Memory B cell (primary cell): ENCODE measurements around the gene GRIN2A.

Experiments
- ATAC-seq: fragments of 150-1000 bp; cut with Tn5 transposase; 2 replicates; pipeline ENCODE4 v1.10.0; 2021; ENCODE audit warnings: low read depth, mild to moderate bottlenecking, moderate library complexity
- DNase-seq, 2 donors: peaks; one replicate each; pipeline ENCODE4 v3.0.0; 2022; ENCODE audit warnings: low spot score in 2 of 2
- H3K27ac Mint-ChIP-seq: one replicate; pipeline ENCODE4 v1.8.0; 2022; ENCODE audit warnings: mild to moderate bottlenecking, moderate library complexity, mixed read lengths
- H3K27me3 Mint-ChIP-seq: one replicate; pipeline ENCODE4 v1.8.0; 2022; ENCODE audit warnings: mixed read lengths
- H3K36me3 Mint-ChIP-seq: one replicate; pipeline ENCODE4 v1.8.0; 2022; ENCODE audit warnings: mild to moderate bottlenecking, mixed read lengths
- H3K4me1 Mint-ChIP-seq: one replicate; pipeline ENCODE4 v1.8.0; 2022; ENCODE audit warnings: mixed read lengths
- H3K4me3 Mint-ChIP-seq: one replicate; pipeline ENCODE4 v1.8.0; 2022; ENCODE audit warnings: mild to moderate bottlenecking, moderate library complexity, mixed read lengths
- H3K9me3 Mint-ChIP-seq: one replicate; pipeline ENCODE4 v1.8.0; 2022; ENCODE audit warnings: mixed read lengths

The GRIN2A gene

GRCh38 chr16:10039220-10040096 lies 142.8 kb downstream of the GRIN2A start:
- H3K27ac Mint-ChIP-seq, result no peak overlapping the region
- peaks cover 13% of the 10 kb centered on the region for H3K27me3 Mint-ChIP-seq
- peak overlapping the region; percentile 61 for H3K4me3 Mint-ChIP-seq
- no peaks in the 10 kb centered on the region for H3K9me3 Mint-ChIP-seq
- DNase-seq, result no peak
- ATAC-seq, result no peak
- H3K4me1 Mint-ChIP-seq, result no peaks in the 10 kb centered on the region
- H3K36me3 Mint-ChIP-seq, result no peaks in the 10 kb centered on the region

- Mint-ChIP-seq H3K9me3 (no peaks in the 10 kb centered on the region), H3K4me3 (no peak overlapping the region), H3K4me1 (no peaks in the 10 kb centered on the region), H3K36me3 (no peaks in the 10 kb centered on the region), H3K27me3 (peaks cover 14% of the 10 kb centered on the region), H3K27ac (no peak overlapping the region)
- DNase-seq (no peak), ATAC-seq (no peak)
Observed at GRCh38 chr16:10037751-10038150, 144.5 kb downstream of the GRIN2A start.

GRCh38 chr16:10036956-10037355 lies 145.3 kb downstream of the GRIN2A start:
- no peak for ATAC-seq
- Mint-ChIP-seq H3K4me1 (no peaks in the 10 kb centered on the region), H3K36me3 (no peaks in the 10 kb centered on the region), H3K4me3 (no peak overlapping the region), H3K27ac (no peak overlapping the region), H3K9me3 (no peaks in the 10 kb centered on the region), H3K27me3 (peaks cover 14% of the 10 kb centered on the region)
- DNase-seq, result no peak

GRCh38 chr16:10033556-10033955 lies 148.7 kb downstream of the GRIN2A start:
- no peaks in the 10 kb centered on the region for H3K4me1 Mint-ChIP-seq
- H3K36me3 Mint-ChIP-seq, result no peaks in the 10 kb centered on the region
- ATAC-seq, result no peak
- H3K4me3 Mint-ChIP-seq, result no peak overlapping the region
- DNase-seq, result no peak
- peaks cover 18% of the 10 kb centered on the region for H3K27me3 Mint-ChIP-seq
- no peak overlapping the region for H3K27ac Mint-ChIP-seq
- H3K9me3 Mint-ChIP-seq, result no peaks in the 10 kb centered on the region

- no peak overlapping the region for H3K27ac Mint-ChIP-seq
- H3K9me3 Mint-ChIP-seq, result no peaks in the 10 kb centered on the region
- no peaks in the 10 kb centered on the region for H3K4me1 Mint-ChIP-seq
- no peak for DNase-seq
- H3K36me3 Mint-ChIP-seq, result no peaks in the 10 kb centered on the region
- no peak overlapping the region for H3K4me3 Mint-ChIP-seq
- no peak for ATAC-seq
- H3K27me3 Mint-ChIP-seq, result peaks cover 12% of the 10 kb centered on the region
Observed at GRCh38 chr16:10031955-10032354, 150.3 kb downstream of the GRIN2A start.

GRCh38 chr16:10031473-10031872 lies 150.8 kb downstream of the GRIN2A start:
- no peaks in the 10 kb centered on the region for H3K4me1 Mint-ChIP-seq
- ATAC-seq (no peak), DNase-seq (no peak)
- no peaks in the 10 kb centered on the region for H3K9me3 Mint-ChIP-seq
- H3K27me3 Mint-ChIP-seq, result peaks cover 10% of the 10 kb centered on the region
- H3K27ac Mint-ChIP-seq, result no peak overlapping the region
- H3K36me3 Mint-ChIP-seq, result no peaks in the 10 kb centered on the region
- no peak overlapping the region for H3K4me3 Mint-ChIP-seq

GRCh38 chr16:10028644-10029043 lies 153.6 kb downstream of the GRIN2A start:
- no peak for DNase-seq
- no peaks in the 10 kb centered on the region for H3K4me1 Mint-ChIP-seq
- H3K36me3 Mint-ChIP-seq, result no peaks in the 10 kb centered on the region

GRCh38 chr16:10027553-10027952 lies 154.7 kb downstream of the GRIN2A start:
- no peaks in the 10 kb centered on the region for H3K4me1 Mint-ChIP-seq
- no peak overlapping the region for H3K4me3 Mint-ChIP-seq
- H3K9me3 Mint-ChIP-seq, result no peaks in the 10 kb centered on the region
- H3K27ac Mint-ChIP-seq, result no peak overlapping the region
- H3K27me3 Mint-ChIP-seq, result peaks cover 10% of the 10 kb centered on the region
- ATAC-seq (no peak), DNase-seq (no peak)
- no peaks in the 10 kb centered on the region for H3K36me3 Mint-ChIP-seq

More at GRCh38 chr16:10028644-10029043, 153.6 kb downstream of the GRIN2A start:
- H3K4me3 Mint-ChIP-seq, result no peak overlapping the region
- no peak overlapping the region for H3K27ac Mint-ChIP-seq
- no peaks in the 10 kb centered on the region for H3K9me3 Mint-ChIP-seq
- no peak for ATAC-seq
- H3K27me3 Mint-ChIP-seq, result peaks cover 12% of the 10 kb centered on the region

- no peak overlapping the region for H3K27ac Mint-ChIP-seq
- H3K9me3 Mint-ChIP-seq, result no peaks in the 10 kb centered on the region
- no peak for ATAC-seq
- H3K4me3 Mint-ChIP-seq, result no peak overlapping the region
- H3K27me3 Mint-ChIP-seq, result peaks cover 11% of the 10 kb centered on the region
- H3K4me1 Mint-ChIP-seq, result peaks cover 6% of the 10 kb centered on the region
- H3K36me3 Mint-ChIP-seq, result no peaks in the 10 kb centered on the region
- DNase-seq, result no peak
Observed at GRCh38 chr16:10026593-10026992, 155.6 kb downstream of the GRIN2A start.

GRCh38 chr16:10022098-10022497 lies 160.1 kb downstream of the GRIN2A start:
- H3K4me3 Mint-ChIP-seq, result no peak overlapping the region
- H3K4me1 Mint-ChIP-seq, result peaks cover 6% of the 10 kb centered on the region
- ATAC-seq (no peak), DNase-seq (no peak)
- no peaks in the 10 kb centered on the region for H3K36me3 Mint-ChIP-seq
- no peaks in the 10 kb centered on the region for H3K9me3 Mint-ChIP-seq
- H3K27me3 Mint-ChIP-seq, result peaks cover 11% of the 10 kb centered on the region
- no peak overlapping the region for H3K27ac Mint-ChIP-seq

GRCh38 chr16:10020866-10021265 lies 161.4 kb downstream of the GRIN2A start:
- Mint-ChIP-seq H3K36me3 (no peaks in the 10 kb centered on the region), H3K9me3 (no peaks in the 10 kb centered on the region), H3K4me1 (peaks cover 6% of the 10 kb centered on the region), H3K27ac (no peak overlapping the region), H3K27me3 (peaks cover 11% of the 10 kb centered on the region), H3K4me3 (no peak overlapping the region)
- DNase-seq, result no peak
- no peak for ATAC-seq

- H3K36me3 Mint-ChIP-seq, result no peaks in the 10 kb centered on the region
- H3K9me3 Mint-ChIP-seq, result no peaks in the 10 kb centered on the region
- ATAC-seq, result no peak
- H3K27ac Mint-ChIP-seq, result no peak overlapping the region
- H3K4me3 Mint-ChIP-seq, result no peak overlapping the region
- DNase-seq, result no peak
- H3K27me3 Mint-ChIP-seq, result peaks cover 11% of the 10 kb centered on the region
- no peaks in the 10 kb centered on the region for H3K4me1 Mint-ChIP-seq
Observed at GRCh38 chr16:10016752-10017151, 165.5 kb downstream of the GRIN2A start.

- ATAC-seq, result no peak
- Mint-ChIP-seq H3K4me3 (no peak overlapping the region), H3K27me3 (peaks cover 7% of the 10 kb centered on the region), H3K36me3 (no peaks in the 10 kb centered on the region), H3K9me3 (no peaks in the 10 kb centered on the region), H3K27ac (no peak overlapping the region), H3K4me1 (no peaks in the 10 kb centered on the region)
- DNase-seq, result no peak
Observed at GRCh38 chr16:10015397-10015796, 166.8 kb downstream of the GRIN2A start.

- Mint-ChIP-seq H3K36me3 (no peaks in the 10 kb centered on the region), H3K4me1 (no peaks in the 10 kb centered on the region), H3K4me3 (no peak overlapping the region), H3K27me3 (peaks cover 9% of the 10 kb centered on the region), H3K9me3 (no peaks in the 10 kb centered on the region), H3K27ac (no peak overlapping the region)
- no peak for ATAC-seq
- no peak for DNase-seq
Observed at GRCh38 chr16:10013774-10014173, 168.5 kb downstream of the GRIN2A start.

GRCh38 chr16:10013364-10013763 lies 168.9 kb downstream of the GRIN2A start:
- Mint-ChIP-seq H3K4me3 (no peak overlapping the region), H3K9me3 (no peaks in the 10 kb centered on the region), H3K27ac (no peak overlapping the region), H3K27me3 (peaks cover 9% of the 10 kb centered on the region), H3K36me3 (no peaks in the 10 kb centered on the region), H3K4me1 (no peaks in the 10 kb centered on the region)
- ATAC-seq, result no peak
- DNase-seq, result no peak
